ENCODE measurements around the gene ATP6V0B.

ATP6V0B gene

DNA sequence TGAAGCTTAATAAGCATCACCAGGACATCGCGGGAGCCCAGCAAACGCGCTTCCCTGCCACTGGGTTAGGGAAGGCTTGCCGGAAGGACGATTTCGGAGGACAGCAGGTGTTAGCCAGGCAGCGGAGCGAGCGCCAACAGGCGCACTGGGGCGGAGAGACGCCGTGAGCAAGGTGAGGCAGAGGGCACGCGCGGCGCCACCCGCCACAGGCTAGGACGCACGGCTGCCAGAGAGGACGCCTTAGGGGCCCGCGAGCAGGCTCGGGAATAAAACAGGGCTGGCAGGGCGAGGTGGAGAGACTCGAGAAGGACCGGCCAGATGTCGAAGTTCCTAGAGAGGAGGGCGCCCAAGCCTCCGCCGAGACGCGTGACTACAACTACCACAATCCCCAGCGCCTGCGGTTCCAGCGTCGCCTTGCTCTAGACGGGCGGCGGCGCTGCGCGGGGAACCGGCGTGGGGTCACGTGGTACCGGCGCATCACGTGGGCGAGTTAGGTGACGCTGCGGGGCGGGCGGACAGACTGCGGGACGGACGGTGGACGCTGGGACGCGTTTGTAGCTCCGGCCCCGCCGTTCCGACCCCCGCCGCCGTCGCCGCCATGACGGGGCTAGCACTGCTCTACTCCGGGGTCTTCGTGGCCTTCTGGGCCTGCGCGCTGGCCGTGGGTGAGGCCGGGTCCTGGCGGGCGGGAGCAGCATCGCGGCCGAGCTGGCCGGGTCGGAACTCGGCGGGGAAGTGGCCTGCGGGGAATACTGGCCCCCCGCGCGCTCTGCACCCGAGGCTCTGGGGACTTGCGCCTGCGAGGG lies at the start of gene ATP6V0B:
Gene ATP6V0B, plus strand, starts transcription at position 518 of the 806 bp plus-strand sequence. Its CDS starts 81 bp downstream, at position 599.
- peak; percentile 93 for DNase-seq

DNA sequence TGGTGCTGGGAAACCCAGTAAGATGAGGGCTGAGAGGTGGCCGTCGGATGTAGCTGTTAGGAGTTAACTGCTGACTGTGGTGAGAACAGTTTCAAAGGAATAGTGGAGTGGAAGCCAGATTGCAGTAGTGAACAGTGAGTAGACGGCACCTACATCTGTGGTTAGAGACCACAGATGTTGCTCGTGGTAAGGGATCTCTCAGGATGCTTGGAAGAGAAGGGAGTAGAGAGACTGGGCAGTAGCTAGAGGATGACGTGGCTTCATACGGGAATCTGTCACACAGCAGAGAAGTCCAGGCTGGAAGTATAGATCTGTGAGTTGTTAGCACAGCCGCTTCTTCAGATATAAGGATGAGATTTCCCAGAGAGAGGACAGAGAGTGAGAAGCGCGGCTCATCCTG lies 48.9 kb upstream of the ATP6V0B start:
- no peak for DNase-seq

DNA sequence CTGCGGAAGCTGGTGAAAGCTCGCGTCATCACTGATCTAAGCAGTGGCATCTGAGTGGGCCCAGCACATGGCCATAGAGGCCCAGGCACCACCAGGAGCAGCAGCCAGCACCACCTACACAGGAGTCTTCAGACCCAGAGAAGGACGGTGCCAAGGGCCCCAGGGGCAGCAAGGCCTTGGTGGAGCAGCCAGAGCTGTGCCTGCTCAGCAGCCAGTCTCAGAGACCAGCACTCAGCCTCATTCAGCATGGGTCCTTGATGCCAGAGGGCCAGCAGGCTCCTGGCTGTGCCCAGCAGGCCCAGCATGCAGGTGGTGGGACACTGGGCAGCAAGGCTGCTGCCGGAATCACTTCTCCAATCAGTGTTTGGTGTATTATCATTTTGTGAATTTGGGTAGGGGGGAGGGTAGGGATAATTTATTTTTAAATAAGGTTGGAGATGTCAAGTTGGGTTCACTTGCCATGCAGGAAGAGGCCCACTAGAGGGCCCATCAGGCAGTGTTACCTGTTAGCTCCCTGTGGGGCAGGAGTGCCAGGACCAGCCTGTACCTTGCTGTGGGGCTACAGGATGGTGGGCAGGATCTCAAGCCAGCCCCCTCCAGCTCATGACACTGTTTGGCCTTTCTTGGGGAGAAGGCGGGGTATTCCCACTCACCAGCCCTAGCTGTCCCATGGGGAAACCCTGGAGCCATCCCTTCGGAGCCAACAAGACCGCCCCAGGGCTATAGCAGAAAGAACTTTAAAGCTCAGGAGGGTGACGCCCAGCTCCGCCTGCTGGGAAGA lies 44.4 kb upstream of the ATP6V0B start:
- no peak for DNase-seq

DNA sequence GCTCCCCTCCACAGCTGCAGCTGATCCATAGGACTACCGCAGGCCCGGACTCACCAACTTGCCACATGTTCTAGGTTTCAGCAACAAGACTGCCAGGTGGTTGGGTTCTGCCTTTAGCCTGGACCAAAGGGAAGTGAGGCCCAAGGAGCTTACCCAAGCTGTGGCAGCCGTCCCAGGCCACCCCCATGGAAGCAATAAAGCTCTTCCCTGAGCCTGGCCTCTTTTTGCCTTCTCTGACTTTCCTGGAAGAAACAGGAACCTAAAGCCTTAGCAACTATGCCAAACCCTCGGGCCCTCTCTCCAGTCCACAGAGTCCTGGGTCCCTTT lies 43.8 kb upstream of the ATP6V0B start:
- DNase-seq, result no peak

DNA sequence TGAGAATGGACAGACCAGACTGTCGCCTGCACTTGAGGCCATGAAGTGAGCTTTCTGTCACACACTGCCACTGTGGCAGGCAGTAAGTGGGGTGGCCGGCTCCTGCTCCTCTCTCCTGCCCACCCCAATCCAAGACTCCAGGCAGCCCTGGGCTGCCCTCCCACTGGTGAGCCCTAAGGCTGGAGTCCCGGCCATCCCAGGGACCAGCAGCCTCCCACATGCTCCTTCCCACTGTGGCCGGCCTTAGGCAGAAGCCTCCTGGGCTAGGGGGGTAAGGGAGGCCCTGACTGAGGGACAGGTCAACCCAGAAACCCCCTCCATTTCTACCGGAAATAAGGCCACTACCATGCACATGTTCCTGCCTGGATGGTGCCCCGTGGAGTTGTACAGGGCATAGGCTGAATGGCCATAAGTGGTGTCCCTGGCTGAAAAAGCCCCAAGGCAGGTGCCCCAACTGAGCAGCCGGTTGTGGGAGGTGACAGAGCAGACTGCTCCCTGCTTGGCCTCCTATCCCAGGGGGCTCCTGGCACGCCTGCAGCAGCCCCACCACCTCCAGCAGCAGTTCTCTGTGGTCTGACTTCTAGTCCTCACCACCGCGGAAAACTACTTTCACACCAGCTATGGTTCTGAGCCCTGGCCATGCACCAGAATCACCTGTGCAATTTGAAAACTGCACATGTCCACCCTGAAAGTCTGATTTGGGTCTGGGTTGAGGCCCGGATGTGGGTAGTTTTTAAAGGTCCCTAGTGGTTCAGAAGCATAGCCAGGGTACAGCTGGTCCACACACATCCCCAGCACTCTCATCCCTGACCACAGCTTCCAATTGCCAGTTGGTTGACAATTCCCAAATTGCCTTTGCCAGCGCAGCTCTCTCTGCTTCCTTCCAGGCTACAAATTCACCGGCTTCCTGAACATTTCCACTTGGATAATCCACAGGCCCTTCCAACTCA lies 42.8 kb upstream of the ATP6V0B start:
- DNase-seq, result no peak

DNA sequence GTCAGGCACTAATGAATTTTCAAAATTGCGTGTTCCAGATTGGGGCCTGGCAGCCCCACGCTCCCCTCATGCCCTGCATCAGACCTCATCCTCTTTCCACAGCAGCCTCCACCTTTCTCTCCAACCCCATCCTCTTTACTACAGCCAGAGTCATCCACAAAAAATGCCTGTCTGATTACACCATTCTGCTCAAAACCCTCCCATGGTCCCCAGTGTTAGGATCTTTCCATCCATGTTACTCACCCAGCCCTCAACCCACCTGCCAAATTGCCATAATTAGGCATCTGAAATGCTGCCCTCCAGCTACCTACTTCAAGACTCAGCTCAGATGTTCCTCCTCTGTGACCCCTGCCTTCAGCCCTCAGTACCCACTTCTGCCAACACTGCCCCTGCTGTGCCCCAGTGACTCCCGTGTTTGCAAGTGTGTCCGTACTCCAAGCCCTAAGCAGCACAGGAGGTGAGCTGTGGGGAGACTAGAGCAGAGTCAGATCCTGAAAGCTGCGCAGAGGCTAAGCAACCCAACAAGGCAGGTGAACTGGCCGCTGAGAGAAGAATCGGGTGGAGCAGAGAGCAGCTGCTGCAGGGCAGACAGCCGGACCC lies 41.9 kb upstream of the ATP6V0B start:
- DNase-seq, result no peak

DNA sequence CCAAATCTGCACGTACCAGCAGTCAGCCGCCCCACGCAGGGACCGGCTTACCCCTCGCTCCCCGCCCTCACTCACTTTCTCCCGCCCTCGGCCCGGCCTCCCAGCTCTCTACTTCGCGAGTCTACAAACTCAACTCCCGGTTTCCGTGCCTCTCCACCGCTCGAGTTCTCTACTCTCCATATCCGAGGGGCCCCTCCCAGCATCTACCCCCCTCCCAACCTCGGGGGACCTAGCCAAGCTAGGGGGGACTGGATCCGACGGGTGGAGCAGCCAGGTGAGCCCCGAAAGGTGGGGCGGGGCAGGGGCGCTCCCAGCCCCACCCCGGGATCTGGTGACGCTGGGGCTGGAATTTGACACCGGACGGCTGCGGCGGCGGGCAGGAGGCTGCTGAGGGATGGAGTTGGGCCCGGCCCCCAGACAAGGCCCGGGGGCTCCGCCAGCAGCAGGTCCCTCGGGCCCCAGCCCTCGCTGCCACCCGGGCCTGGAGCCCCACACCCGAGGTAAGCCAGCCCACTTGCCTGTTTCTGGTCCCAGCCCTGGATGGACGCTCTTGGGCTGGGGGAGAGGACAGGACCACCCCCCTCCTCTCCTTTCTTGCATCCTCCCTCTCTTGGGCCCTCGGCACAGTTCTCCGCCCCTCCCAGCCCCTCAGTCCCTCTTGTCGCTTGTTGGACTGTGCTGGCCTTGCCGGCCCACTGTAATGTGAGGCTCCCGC lies 41.2 kb upstream of the ATP6V0B start, which contains the start of gene ARTN:
Gene ARTN, plus strand, starts transcription at position 416 of the 715 bp plus-strand sequence. CDS start 1,856 bp downstream, outside the sequence.
- DNase-seq, result no peak

DNA sequence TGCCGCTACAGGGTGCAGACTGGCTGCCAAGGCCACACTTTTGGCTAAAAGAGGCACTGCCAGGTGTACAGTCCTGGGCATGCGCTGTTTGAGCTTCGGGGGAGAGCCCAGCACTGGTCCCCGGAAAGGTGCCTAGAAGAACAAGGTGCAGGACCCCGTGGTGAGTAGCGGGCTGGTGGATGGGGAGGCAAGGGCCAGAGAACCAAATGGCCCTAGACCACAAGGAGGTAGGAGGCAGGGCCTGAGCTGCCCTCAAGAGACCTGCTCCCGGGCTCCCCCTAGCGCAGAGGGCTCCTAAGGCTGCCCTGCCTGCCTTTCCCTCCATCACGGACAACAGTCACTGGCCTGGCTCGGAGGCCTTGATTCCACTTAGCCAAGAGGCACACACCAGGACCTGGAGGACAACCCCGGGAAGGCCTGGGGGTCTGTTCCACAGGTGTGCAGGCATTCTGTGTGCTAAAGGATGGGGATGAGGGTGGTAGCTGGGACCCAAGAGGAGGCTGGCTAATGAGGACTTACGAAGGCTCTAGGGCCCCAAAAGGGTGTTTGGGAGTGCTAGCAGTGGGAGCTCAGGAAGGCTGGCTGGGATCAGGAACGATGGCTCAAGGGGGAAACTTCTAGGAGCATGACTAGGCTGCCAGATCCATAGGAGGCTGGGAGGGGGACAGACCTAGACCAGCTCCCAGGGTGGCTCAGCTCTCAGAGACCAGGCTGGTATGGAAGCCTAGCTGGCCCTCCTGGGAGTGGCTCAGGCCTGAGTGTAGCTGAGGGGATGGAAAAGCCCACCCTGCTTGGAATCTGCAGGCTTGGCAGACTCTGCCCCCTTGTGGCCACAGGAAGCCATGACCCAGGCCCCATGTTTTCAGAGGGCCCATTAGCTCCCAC lies 40.4 kb upstream of the ATP6V0B start:
- peak; percentile 78 for DNase-seq

DNA sequence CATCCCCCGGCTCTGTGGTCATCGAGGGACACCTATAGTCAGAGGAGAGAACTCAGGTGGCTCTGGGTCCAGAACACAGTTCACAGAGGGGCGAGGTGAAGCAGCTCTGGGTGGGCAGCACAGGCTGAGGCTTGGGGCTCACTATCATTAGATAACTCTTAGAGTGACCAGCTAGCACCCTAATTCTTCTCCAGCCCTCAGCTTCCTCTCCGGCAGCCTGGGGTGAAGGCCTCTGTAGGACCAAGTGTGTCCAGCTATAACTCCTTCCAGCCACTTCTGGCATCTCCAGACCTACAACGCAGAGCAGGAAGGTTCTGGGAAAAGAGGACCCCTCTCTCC lies 39.8 kb upstream of the ATP6V0B start:
- DNase-seq, result no peak

DNA sequence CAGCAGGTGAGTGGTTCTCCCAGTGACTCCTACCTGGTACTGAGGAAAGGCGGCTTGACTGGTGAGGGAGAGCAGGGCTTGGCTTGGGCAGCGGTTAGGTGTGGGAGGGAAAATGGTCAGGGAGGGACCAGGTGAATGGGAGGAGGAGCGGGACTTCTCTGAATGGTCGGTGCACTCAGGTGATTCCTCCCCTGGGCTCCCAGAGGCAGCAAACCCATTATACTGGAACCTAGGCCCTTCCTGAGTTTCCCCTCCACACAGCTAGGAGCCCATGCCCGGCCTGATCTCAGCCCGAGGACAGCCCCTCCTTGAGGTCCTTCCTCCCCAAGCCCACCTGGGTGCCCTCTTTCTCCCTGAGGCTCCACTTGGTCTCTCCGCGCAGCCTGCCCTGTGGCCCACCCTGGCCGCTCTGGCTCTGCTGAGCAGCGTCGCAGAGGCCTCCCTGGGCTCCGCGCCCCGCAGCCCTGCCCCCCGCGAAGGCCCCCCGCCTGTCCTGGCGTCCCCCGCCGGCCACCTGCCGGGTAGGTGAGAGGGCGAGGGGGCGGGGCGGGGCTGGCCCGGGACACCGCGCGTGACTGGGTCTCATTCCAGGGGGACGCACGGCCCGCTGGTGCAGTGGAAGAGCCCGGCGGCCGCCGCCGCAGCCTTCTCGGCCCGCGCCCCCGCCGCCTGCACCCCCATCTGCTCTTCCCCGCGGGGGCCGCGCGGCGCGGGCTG lies 38.9 kb upstream of the ATP6V0B start:
- DNase-seq, result no peak

DNA sequence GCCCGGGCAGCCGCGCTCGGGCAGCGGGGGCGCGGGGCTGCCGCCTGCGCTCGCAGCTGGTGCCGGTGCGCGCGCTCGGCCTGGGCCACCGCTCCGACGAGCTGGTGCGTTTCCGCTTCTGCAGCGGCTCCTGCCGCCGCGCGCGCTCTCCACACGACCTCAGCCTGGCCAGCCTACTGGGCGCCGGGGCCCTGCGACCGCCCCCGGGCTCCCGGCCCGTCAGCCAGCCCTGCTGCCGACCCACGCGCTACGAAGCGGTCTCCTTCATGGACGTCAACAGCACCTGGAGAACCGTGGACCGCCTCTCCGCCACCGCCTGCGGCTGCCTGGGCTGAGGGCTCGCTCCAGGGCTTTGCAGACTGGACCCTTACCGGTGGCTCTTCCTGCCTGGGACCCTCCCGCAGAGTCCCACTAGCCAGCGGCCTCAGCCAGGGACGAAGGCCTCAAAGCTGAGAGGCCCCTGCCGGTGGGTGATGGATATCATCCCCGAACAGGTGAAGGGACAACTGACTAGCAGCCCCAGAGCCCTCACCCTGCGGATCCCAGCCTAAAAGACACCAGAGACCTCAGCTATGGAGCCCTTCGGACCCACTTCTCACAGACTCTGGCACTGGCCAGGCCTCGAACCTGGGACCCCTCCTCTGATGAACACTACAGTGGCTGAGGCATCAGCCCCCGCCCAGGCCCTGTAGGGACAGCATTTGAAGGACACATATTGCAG lies 38.2 kb upstream of the ATP6V0B start:
- peak; percentile 60 for DNase-seq

DNA sequence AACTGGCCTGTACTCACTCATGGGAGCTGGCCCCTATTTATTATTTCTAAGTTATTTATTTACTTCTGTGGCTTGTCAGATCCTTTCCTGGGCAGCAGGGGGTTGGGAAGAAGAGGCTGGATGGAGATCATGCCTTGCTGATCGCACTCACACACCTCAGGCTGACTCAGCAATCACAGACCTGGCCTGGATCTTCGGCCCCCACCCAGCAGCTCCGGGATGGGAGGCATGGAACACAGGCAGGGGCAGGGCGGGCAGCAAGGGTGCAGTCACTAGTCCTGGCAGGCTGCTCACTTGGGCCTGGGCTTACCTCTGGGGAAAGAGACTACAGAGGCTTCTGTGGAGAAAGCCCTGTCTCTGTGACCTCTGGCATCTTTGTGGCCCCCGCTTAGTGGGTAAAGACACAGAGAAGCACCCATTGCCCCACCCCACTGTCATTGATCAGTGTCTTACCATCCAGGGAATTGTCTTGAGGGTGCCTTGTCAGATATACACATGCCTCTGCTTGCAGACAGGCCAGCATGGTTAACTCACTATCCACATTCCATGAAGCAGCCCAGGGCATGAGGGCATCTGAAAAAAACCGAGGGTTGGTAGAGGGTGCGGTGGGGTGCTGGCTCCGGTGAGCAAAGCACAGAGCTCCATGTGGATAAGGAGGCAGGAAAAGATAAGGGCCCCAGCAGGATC lies 37.4 kb upstream of the ATP6V0B start:
- no peak for DNase-seq

DNA sequence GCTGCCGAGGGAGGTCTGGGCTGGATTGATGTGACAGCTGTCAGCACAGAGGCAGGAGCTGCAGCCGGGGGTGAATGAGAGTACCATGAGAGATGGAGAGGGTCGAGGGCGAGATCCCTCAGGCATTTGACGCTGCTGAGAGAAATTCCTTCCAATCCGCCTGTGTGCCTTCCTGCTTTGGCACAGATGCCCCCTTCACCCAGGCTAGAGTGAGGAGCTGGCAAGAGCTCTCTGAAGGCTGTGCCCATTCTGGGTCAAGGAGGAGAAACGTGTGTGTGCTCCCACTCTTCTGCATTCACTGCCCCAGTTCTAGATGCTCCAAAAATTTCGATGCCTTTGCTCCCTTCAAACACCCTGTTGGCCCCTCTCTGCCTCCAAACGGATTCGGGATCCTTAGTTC lies 36.4 kb upstream of the ATP6V0B start:
- DNase-seq, result no peak

DNA sequence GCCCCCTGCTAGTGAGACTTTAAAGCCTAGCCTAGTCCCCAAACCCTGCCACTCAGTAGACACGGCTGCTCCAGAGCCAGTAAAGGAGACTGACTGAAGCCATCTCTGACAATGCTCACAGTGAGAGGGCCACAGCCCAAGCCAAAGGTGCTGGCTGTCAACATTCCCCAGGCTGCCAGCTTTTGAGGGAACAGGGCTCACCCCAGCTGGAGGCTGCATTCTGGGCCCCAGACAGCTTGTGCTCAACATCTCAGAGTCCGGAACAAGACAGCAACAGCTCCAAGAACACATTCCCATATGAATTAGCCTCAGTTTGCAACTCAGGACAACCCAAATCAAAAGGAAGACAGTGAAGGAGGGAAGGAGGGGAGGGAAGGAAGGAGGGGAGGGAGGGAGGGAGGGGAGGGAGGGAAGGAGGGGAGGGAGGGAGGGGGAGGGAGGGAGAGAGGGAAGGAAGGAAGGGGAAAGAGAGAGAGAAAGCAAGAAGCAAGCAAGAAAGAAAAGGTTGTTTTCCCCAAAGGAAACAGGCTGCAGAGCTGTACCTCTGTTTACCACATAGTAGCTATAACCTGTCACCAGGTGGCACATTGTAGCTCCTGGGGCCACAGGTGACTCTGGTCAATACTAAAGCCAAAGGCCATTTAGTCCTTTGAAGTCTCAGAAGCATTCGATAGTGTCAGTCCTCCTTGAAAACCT lies 35.7 kb upstream of the ATP6V0B start:
- no peak for DNase-seq

DNA sequence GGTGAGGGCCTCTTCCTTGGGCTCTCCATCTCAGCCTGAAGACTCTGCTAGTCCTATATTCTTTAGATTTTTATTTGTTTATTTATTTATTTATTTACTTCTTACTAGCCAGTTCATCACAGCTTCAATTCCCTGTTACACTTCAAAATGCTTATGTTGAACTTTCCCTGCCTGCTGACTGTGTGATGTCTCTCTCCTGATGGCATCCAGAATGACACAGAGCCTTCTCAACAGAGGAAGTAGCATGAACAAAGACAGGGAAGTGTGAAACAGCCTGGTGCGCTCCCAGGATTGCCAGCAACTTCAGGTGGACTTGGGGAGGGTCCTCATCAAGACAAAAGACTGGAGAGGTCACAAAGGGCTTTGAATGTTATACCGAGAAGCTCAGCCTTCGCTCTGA lies 32.3 kb upstream of the ATP6V0B start:
- no peak for DNase-seq

DNA sequence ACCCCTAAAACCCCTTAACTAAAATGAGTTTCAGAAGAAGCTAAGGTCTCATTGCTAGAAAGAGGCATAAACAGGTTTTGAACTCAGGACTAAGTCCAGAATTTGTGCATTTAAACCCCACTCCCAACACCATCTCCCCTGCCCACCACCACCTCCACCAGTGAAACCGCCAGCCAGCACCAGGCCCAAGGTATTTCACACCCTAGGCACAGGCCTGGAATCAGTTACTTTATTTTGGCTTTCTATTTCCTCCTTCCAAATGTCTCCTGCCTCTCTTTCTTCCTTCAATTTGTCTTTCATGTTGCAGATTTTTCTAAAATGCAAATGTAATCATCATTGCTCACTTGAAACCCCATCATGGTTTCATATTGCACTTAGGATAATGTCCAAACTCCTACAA lies 29.9 kb upstream of the ATP6V0B start:
- no peak for DNase-seq

DNA sequence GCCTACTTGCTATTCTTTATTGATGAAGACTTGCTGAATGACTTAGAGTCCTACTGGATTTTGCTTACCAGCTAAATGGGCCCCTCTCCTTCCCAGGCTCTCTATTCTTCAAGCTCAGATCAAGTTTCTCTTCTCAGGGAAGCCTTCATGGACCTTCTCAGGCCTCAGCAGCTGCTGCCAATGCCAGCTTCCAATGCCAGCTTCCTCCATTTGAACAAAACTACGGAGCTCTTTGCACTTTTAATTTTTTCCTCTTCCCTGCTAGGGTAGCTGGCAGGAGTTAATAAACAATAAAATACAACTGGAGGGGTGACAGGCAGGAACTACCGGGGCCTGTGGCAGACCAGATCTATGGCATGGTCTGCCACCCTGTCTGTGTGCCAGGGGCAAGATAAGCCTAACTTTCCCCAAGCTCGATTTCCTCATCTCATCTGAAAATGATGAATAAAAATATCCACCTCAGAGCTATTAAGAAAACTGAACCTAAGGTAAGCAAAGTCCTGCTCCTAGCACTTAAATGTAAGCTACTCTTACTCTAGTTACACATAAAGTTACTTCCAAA lies 29.0 kb upstream of the ATP6V0B start:
- no peak for DNase-seq
